SJCRH30 (cell line): ENCODE results near the gene AKR1A1. TPM values are rescaled to one million over a fixed set of nuclear protein-coding genes. Genes with fewer than 3 reads are reported as not detected.
"Not testable (repeated sequence)": the region's sequence is repeated elsewhere in the genome, so short reads cannot be mapped to it uniquely, and the experiment has no call there.

Experiments used
- DNase-seq, 2 experiments: peaks; one replicate each; pipeline ENCODE4 v3.0.0-alpha.2; 2015 to 2020
- H3K27ac ChIP-seq: fragments of 250-450 bp; sonication (Bioruptor Pico); 2 replicates; pipeline ENCODE4 v1.5.1; 2020; ENCODE audit warnings: mild to moderate bottlenecking, moderate library complexity
- H3K27me3 ChIP-seq: fragments of 250-450 bp; sonication (Bioruptor Pico); 2 replicates; pipeline ENCODE4 v1.5.1; 2020; ENCODE audit warnings: mild to moderate bottlenecking, moderate library complexity
- H3K36me3 ChIP-seq: fragments of 250-450 bp; sonication (Bioruptor Pico); 2 replicates; pipeline ENCODE4 v1.5.1; 2020; ENCODE audit warnings: mild to moderate bottlenecking, moderate library complexity
- H3K4me1 ChIP-seq: fragments of 250-450 bp; sonication (Bioruptor Pico); 2 replicates; pipeline ENCODE4 v1.5.1; 2020; ENCODE audit warnings: mild to moderate bottlenecking, moderate library complexity
- H3K4me3 ChIP-seq: fragments of 250-450 bp; sonication (Bioruptor Pico); 2 replicates; pipeline ENCODE4 v1.5.1; 2020; ENCODE audit warnings: mild to moderate bottlenecking, moderate library complexity
- H3K9me3 ChIP-seq: fragments of 250-450 bp; sonication (Bioruptor Pico); replicated peaks from 2 replicates; pipeline ENCODE4 v1.5.1; 2020; ENCODE audit warnings: mild to moderate bottlenecking, moderate library complexity
- total RNA-seq: library from RNA; depleted of rRNA; stranded (reverse); fragments of >200 nt; shearing (Covaris generic); gene quantifications from 2 replicates; pipeline ENCODE4 v1.2.3, GENCODE V29; 2014; rRNA removed

Gene AKR1A1
- total RNA-seq = 60.6 and 64.6 TPM in 2 replicates

DNA sequence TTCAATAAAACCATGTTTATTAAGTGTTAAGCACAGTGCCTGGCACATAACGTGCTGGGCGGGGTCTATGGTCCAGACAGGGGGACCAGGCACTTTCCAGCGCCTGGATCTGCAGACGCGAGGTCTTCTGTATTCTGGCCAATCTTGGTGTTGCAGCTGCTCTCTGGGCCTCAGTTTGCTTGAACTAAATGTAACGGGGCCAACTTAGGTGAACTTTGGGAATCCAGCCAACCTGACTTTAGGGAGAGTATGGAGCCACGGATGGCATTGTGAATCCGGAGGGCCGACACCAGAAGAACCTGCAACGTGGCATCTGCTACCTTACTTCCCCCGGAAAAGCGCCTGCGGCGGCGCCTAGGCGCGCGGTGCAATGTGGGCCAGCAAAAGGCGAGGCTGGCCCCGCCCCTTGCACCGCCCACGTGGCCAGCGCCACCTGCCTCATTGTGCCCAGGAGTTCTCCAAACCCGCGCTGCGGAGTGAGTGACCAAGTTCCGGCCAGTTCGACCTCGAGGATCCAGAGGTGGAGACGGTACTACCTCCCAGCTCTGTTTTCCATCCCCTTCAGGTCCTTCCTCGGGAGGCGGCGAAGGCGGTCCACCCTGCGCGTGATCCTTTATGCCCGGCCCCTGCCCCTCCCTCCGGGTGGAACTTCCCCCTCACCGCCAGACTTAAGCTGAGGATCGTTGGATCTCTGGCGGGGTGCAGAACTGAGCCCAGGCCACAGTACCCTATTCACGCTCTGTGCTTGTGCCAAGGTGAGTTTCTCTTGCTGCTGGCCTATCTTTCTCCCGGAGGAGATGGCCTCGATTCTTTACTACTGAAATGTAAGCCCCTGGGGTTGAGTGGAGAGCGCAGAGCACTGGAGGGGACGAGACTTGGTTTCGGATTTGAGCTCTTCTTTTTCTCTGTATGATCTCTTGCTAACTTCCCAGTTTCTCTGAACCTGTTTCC lies at the start of gene AKR1A1:
TSS of gene AKR1A1 (plus strand) at position 426 of the 951 bp plus-strand sequence. CDS start 10,969 bp downstream, outside the sequence.
- peaks cover 9% of the 10 kb centered on the region for H3K36me3 ChIP-seq
- peaks cover 9% of the 10 kb centered on the region for H3K4me1 ChIP-seq
- H3K27me3 ChIP-seq = no peaks in the 10 kb centered on the region
- peak within 1 kb of the TSS; percentile 49 for H3K27ac ChIP-seq
- peak; percentile 92 to 94 for DNase-seq
- peak within 1 kb of the TSS; percentile 77 for H3K4me3 ChIP-seq
- H3K9me3 ChIP-seq = no peaks in the 10 kb centered on the region

DNA sequence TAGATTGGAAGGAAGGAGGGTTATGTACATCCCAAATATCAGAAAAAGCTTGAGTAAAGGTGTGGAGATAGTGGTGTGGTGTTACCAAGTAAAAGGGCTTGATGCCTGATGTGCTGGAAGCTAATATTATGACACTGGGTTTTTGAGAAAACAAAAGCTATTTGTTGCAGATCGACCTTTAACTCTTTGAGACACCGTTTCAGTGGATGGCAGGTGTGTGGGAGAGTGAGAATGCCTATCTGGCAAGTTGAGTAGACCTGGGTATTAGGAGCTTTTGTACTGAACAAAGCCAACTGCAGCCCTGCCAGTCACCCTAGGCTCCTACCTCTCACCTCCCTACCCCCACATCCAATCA lies 49.1 kb upstream of the AKR1A1 start:
- no peaks in the 10 kb centered on the region for H3K4me1 ChIP-seq
- H3K4me3 ChIP-seq = no peak overlapping the region
- DNase-seq = no peak
- no peaks in the 10 kb centered on the region for H3K36me3 ChIP-seq
- no peaks in the 10 kb centered on the region for H3K27me3 ChIP-seq
- no peak overlapping the region for H3K27ac ChIP-seq
- H3K9me3 ChIP-seq = no peaks in the 10 kb centered on the region

DNA sequence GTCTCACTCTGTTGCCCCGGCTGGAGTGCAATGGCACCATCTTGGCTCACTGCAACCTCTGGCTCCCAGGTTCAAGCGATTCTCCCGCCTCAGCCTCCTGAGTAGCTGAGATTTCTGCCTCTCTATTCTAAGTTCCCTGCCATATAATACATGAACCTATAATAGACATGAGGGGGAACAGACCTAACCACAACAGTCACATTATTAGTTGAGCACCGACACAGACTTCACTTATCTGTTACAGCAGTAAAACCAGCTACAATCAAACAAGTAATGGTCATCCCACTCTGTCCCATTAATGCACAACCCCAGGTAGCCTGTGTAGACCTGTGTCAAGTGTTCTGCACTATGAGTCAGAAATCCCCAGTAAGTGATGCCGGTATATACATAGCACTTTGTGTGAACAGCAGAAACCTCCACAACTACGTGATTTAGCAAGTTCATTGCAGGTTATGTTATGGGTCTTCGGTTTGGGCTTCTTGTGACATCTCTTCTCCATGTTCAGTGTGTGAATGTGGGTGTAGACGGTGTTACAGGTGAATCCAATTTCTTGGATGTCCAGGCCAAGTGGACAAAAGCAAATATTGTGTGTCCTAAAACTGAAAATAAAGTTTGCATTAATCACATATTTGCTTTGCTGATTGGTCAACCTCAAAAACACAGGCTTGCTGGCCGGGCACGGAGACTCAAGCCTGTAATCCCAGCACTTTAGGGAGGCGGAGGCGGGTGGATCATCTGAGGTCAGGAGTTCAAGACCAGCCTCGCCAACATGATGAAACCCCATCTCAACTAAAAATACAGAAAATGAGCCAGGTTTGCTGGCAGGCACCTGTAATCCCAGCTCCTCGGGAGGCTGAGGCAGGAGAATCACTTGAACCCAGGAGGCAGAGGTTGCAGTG lies 46.9 kb upstream of the AKR1A1 start:
- H3K9me3 ChIP-seq = no peaks in the 10 kb centered on the region
- H3K27ac ChIP-seq = no peak overlapping the region
- peaks cover 5% of the 10 kb centered on the region; the same call in 1 of the 2 replicates for H3K36me3 ChIP-seq
- DNase-seq = no peak
- no peaks in the 10 kb centered on the region for H3K4me1 ChIP-seq
- no peak overlapping the region for H3K4me3 ChIP-seq
- no peaks in the 10 kb centered on the region for H3K27me3 ChIP-seq

DNA sequence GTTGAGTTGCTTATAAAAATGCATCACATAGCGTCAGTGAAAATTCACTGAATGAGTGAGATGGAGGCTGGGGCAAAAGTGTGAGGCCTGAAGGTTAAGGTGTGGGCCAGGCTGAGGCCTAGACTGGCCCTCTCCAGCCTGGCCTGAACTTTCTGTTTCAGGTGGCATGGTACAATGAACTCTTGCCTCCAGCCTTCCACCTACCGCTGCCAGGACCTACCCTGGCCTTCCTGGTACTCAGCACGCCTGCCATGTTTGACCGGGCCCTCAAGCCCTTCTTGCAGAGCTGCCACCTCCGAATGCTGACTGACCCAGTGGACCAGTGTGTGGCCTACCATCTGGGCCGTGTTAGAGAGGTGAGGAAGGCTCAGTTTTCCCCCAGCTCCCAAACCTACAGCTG lies 43.4 kb upstream of the AKR1A1 start:
- H3K27ac ChIP-seq = no peak overlapping the region
- H3K27me3 ChIP-seq = no peaks in the 10 kb centered on the region
- H3K9me3 ChIP-seq = no peaks in the 10 kb centered on the region
- no peak overlapping the region for H3K4me3 ChIP-seq
- peaks cover 35% of the 10 kb centered on the region for H3K36me3 ChIP-seq
- no peaks in the 10 kb centered on the region for H3K4me1 ChIP-seq
- DNase-seq = no peak

DNA sequence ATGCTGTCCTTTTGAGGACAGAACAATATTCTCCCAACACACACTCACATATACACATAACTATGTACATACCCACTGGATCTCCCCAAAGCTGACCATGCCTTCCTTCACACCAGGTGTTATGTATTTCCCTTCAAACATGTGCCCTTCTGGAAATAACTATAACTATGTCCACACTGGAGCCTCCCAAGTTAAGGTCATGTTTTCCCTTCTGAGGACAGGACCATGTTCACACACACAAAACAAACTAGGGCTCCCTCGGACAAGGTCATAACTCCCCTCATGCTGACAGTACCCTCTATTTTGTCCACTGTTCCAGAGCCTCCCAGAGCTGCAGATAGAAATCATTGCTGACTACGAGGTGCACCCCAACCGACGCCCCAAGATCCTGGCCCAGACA lies 42.7 kb upstream of the AKR1A1 start:
- Histone ChIP-seq H3K4me1 (peaks cover 1% of the 10 kb centered on the region), H3K9me3 (no peaks in the 10 kb centered on the region), H3K27ac (no peak overlapping the region), H3K27me3 (no peaks in the 10 kb centered on the region), H3K36me3 (peaks cover 42% of the 10 kb centered on the region), H3K4me3 (no peak overlapping the region)
- no peak for DNase-seq

DNA sequence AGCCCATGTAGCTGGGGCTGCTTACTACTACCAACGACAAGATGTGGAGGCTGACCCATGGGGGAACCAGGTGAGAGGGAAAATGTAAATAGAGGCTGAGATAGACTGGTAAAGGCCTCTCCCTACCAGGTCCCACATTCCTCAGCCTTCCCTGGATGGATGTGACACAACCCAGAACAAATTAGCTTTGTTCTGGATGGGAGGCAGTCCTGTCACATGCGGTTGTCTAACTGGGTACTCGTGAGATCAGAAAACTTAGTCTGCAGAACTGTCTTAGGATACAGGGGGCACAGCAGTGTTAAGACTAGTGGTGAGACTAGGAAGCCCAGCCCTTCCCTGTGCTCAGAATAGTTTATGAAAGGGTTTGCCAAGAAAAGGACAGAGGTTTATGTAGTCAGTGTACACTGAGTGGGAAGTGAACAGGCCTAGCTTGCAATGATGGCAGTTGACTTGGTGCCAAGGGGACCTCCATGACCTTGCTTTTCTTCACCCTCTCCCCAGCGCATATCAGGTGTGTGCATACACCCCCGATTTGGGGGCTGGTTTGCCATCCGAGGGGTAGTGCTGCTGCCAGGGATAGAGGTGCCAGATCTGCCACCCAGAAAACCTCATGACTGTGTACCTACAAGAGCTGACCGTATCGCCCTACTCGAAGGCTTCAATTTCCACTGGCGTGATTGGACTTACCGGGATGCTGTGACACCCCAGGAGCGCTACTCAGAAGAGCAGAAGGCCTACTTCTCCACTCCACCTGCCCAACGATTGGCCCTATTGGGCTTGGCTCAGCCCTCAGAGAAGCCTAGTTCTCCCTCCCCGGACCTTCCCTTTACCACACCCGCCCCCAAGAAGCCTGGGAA lies 42.1 kb upstream of the AKR1A1 start:
- Histone ChIP-seq H3K4me1 (peaks cover 8% of the 10 kb centered on the region), H3K27ac (no peak overlapping the region), H3K4me3 (no peak overlapping the region), H3K9me3 (no peaks in the 10 kb centered on the region), H3K36me3 (peaks cover 49% of the 10 kb centered on the region), H3K27me3 (no peaks in the 10 kb centered on the region)
- no peak for DNase-seq

DNA sequence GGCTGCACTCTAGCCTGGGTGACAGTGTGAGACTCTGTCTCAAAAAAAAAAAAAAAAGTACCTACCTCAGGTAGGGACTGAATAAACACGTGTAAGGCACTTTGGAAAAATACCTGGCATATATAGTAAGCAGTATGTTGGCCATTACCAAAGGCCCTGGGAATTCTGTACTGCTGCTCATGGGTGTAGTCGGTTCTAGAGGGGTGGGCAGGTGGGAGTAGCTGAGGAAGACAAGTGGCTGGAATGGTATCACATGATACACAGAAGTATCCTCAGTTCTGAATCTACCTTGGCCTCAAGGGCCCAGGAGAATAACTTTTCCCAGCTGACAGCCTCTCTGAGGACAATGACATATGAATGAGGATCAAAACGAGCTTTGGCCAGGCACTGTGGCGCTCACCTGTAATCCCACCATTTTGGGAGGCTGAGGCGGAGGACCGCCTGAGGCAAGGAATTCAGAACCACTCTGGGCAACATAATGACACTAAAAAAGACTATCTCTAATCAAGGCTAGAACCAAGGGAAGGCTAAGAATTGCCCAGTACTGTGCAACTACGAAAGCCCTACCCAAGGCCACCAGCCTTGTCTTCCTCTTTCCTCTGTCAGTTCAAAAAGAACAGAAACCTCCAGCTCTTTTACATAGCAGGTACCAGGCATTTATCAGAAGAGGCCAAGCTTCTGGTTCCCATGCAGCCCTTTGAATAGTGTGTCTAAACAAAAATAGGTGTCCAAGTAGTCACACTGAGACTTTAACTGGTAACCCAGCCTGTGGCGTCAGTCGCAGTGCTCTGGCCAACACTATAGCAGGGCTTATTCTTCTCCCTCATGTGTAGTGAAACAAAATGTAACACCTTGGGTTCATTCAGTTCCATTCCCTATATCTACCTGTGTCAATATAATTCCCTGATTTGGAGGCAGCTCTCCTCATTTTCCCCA lies 40.3 kb upstream of the AKR1A1 start:
- no peaks in the 10 kb centered on the region for H3K9me3 ChIP-seq
- no peak overlapping the region for H3K4me3 ChIP-seq
- DNase-seq = no peak
- H3K4me1 ChIP-seq = peaks cover 24% of the 10 kb centered on the region
- H3K27me3 ChIP-seq = no peaks in the 10 kb centered on the region
- H3K36me3 ChIP-seq = peaks cover 66% of the 10 kb centered on the region
- H3K27ac ChIP-seq = no peak overlapping the region

DNA sequence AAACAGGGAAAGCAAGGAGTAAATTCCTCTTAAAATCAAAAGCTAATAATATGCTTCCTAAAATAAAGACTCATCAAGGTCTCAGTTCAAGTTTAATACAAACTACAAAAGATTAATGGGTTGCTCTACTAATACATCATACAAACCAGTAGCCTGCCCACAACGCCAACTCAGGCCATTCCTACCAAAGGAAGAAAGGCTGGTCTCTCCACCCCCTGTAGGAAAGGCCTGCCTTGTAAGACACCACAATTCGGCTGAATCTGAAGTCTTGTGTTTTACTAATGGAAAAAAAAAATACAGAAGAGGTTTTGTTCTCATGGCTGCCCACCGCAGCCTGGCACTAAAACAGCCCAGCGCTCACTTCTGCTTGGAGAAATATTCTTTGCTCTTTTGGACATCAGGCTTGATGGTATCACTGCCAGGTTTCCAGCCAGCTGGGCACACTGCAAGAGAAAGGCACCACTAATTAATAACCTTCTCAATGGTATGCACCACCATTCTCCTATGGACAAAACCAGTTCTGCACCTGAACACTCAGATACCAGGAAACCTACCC lies 39.6 kb upstream of the AKR1A1 start:
- no peak for DNase-seq
- Histone ChIP-seq H3K27ac (no peak overlapping the region), H3K36me3 (peaks cover 72% of the 10 kb centered on the region)

DNA sequence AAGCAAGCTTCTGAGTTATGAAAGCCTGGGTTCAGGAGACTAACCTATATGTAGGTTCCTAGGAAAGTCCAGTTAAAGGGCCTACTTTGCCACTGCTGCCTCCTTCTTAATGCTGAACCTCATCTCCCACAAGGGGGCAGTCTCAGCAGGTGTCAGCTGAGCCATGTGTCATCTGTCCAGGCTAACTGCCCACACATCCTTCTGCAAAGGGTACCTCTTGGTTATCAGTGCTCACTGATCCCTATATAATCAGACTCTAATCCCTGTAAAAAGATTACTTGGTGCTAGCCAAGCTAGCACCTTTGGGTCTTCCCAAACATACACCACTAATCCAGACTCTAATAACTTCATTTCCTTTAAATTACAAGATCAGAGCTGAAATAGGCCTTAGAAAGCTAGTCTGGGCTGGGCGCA lies 38.0 kb upstream of the AKR1A1 start:
- H3K4me1 ChIP-seq = peaks cover 29% of the 10 kb centered on the region
- H3K4me3 ChIP-seq = no peak overlapping the region
- no peaks in the 10 kb centered on the region for H3K27me3 ChIP-seq
- H3K9me3 ChIP-seq = no peaks in the 10 kb centered on the region
- no peak overlapping the region for H3K27ac ChIP-seq
- peak; percentile 74 to 88 for DNase-seq
- H3K36me3 ChIP-seq = peaks cover 86% of the 10 kb centered on the region

More for the DNA sequence above, 39.6 kb upstream of the AKR1A1 start:
- no peak overlapping the region for H3K4me3 ChIP-seq
- no peaks in the 10 kb centered on the region for H3K27me3 ChIP-seq
- H3K4me1 ChIP-seq = peaks cover 29% of the 10 kb centered on the region
- no peaks in the 10 kb centered on the region for H3K9me3 ChIP-seq

DNA sequence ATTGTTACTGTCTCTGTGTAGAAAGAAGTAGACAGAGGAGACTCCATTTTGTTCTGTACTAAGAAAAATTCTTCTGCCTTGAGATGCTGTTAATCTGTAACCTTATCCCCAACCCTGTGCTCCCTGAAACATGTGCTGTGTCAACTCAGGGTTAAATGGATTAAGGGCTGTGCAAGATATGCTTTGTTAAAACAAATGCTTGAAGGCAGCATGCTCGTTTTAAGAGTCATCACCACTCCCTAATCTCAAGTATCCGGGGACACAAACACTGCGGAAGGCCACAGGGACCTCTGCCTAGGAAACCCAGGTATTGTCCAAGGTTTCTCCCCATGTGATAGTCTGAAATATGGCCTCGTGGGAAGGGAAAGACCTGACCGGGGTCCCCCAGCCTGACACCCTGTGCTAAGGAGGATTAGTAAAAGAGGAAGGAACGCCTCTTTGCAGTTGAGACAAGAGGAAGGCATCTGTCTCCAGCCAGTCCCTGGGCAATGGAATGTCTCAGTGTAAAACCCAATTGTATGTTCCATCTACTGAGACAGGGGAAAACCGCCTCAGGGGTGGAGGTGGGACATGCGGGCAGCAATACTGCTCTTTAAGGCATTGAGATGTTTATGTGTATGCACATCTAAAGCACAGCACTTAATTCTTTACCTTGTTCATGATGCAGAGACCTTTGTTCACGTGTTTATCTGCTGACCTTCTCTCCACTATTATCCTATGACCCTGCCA lies 36.9 kb upstream of the AKR1A1 start:
- not testable (repeated sequence) for H3K4me3 ChIP-seq, H3K27me3 ChIP-seq, H3K9me3 ChIP-seq
- Histone ChIP-seq H3K4me1 (peaks cover 31% of the 10 kb centered on the region), H3K36me3 (peaks cover 86% of the 10 kb centered on the region), H3K27ac (0 out of 2 replicates have a peak overlapping the region, but pooled peaks have one; percentile 9)
- DNase-seq = peak; percentile 55 to 63

DNA sequence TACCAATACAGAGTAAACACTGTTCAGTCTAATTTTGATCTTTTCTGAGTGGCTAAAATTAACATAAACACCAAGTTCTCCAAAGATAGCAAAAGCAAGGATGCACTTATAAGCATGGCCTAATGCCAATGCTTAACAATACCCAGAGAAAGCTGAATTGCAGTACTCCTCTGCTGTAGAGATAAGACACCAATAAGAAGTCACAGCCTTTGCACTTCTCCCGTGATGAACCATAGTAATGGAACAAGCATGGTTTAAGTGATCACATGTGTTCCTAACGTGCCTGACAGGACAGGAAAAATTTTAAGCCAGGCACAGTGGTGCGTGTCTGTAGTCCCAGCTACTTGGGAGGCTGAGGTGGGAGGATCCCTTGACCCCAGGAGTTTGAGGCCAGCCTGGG lies 34.6 kb upstream of the AKR1A1 start:
- DNase-seq = no peak
- H3K27ac ChIP-seq = no peak overlapping the region
- H3K36me3 ChIP-seq = peaks cover 66% of the 10 kb centered on the region

DNA sequence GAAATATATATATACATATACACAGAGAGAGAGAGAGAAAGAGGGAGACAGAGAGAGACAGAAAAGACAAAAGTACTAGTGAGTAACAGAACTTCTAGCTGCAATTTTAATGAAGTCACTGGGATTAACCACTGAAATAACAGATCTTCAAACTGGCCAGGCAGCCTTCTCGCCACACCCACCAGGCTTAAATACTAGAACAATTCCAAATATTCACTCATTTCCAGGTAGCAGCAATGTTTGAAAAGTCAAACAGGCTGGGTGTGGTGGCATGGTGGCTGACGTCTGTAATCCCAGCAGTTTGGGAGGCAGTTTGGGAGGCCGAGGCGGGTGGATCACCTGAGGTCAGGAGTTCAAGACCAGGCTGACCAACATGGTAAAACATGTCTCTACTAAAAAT lies 34.2 kb upstream of the AKR1A1 start:
- Histone ChIP-seq H3K4me3 (no peak overlapping the region), H3K27me3 (no peaks in the 10 kb centered on the region), H3K36me3 (peaks cover 61% of the 10 kb centered on the region), H3K4me1 (peaks cover 38% of the 10 kb centered on the region), H3K9me3 (no peaks in the 10 kb centered on the region), H3K27ac (no peak overlapping the region)
- no peak for DNase-seq

More for the DNA sequence above, 34.6 kb upstream of the AKR1A1 start:
- Histone ChIP-seq H3K27me3 (no peaks in the 10 kb centered on the region), H3K9me3 (no peaks in the 10 kb centered on the region), H3K4me3 (no peak overlapping the region), H3K4me1 (peaks cover 38% of the 10 kb centered on the region)
